WTC11 (cell line): ENCODE data around the gene INSL3.
A peak's percentile ranks its signal among the peaks of the same experiment; 100 is the strongest.

Experiments used
- ELF4 ChIP-seq: sonication (generic); formaldehyde crosslinking; IDR thresholded peaks from 2 replicates; pipeline ENCODE4 v1.8.1; 2022; ENCODE audit warnings: low read depth, mild to moderate bottlenecking, moderate library complexity, missing genetic modification reagents
- TEAD1 ChIP-seq: sonication (generic); formaldehyde crosslinking; IDR thresholded peaks from 2 replicates; pipeline ENCODE4 v1.8.0; 2022; ENCODE audit warnings: mild to moderate bottlenecking, missing genetic modification reagents
- TF ChIP-seq, protein P1 (sequence below): sonication (generic); formaldehyde crosslinking; IDR thresholded peaks from 2 replicates; pipeline ENCODE4 v1.8.1; 2022; ENCODE audit warnings: low read depth, mild to moderate bottlenecking, moderate library complexity, missing genetic modification reagents, borderline replicate concordance
- TF ChIP-seq, protein P2 (sequence below): sonication (generic); formaldehyde crosslinking; IDR thresholded peaks from 2 replicates; pipeline ENCODE4 v1.8.0; 2022; ENCODE audit warnings: mild to moderate bottlenecking, missing genetic modification reagents
- TF ChIP-seq, protein P3 (sequence below): sonication (generic); formaldehyde crosslinking; IDR thresholded peaks from 2 replicates; pipeline ENCODE4 v1.8.1; 2023; ENCODE audit warnings: mild to moderate bottlenecking, missing genetic modification reagents, moderate library complexity
- TF ChIP-seq, protein P4 (sequence below): sonication (generic); formaldehyde crosslinking; IDR thresholded peaks from 2 replicates; pipeline ENCODE4 v1.8.0; 2022; ENCODE audit warnings: mild to moderate bottlenecking, missing genetic modification reagents
- TF ChIP-seq, protein P5 (sequence below): fragments of 200-600 bp; IDR thresholded peaks from 2 replicates; pipeline ENCODE4 v1.8.0; 2022; ENCODE audit warnings: antibody characterized with exemption
- TF ChIP-seq, protein P6 (sequence below): sonication (generic); formaldehyde crosslinking; conservative IDR thresholded peaks from 2 replicates; pipeline ENCODE4 v1.8.1; 2022; ENCODE audit warnings: mild to moderate bottlenecking, missing genetic modification reagents
- TF ChIP-seq, protein P7 (sequence below): sonication (generic); formaldehyde crosslinking; IDR thresholded peaks from 2 replicates; pipeline ENCODE4 v1.8.0; 2023; ENCODE audit warnings: missing genetic modification reagents
- TF ChIP-seq, protein P8 (sequence below): sonication (generic); formaldehyde crosslinking; IDR thresholded peaks from 2 replicates; pipeline ENCODE4 v1.8.1; 2022; ENCODE audit warnings: mild to moderate bottlenecking, missing genetic modification reagents, moderate library complexity, borderline replicate concordance

DNA sequence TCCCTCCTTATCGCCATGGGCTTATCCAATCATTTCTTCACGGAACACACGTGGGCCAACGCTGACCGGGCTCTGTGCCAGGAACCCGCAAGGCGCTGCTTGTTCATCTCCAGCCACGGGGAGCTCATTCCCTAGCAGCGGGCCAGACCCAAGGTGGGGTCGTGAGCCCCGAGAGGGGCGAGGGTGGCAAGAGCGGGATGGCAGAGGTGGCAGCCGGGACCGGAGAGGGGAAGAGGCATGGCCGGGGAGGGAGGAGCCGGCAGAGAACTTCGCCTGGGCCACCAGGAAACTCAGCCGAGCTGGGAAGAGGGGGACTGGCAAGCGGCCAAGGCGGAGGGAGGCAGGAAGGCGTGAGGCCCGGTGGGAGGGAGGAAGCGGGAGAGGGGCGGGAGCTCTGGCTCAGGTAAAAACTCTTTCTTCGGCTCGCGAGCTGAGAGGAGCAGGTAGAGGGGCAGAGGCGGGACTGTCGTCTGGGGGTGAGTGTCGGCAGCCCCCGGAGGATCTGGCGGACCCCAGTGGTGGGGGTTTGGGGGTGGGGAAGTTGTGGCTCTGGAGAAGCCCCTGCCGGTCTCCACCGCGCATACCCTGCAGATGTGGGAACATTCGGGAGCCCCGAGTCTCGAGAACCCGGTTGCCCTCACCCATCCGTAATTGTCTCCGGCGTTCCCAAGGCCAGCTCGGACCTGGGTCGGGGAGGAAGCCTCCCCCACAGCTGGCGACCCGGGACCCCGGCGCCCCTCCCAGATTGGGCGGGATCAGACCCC, 26.4 kb downstream of the INSL3 start, which contains the start of gene B3GNT3:
- TF ChIP-seq, protein P1, sequence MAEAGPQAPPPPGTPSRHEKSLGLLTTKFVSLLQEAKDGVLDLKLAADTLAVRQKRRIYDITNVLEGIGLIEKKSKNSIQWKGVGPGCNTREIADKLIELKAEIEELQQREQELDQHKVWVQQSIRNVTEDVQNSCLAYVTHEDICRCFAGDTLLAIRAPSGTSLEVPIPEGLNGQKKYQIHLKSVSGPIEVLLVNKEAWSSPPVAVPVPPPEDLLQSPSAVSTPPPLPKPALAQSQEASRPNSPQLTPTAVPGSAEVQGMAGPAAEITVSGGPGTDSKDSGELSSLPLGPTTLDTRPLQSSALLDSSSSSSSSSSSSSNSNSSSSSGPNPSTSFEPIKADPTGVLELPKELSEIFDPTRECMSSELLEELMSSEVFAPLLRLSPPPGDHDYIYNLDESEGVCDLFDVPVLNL (CRISPR knock-in tag) = 0 out of 2 replicates have a peak, but pooled peaks have one; percentile 32
- TF ChIP-seq, protein P2, sequence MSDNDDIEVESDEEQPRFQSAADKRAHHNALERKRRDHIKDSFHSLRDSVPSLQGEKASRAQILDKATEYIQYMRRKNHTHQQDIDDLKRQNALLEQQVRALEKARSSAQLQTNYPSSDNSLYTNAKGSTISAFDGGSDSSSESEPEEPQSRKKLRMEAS (CRISPR knock-in tag) = no peak; the same call in 1 of the 2 replicates
- TF ChIP-seq, protein P3, sequence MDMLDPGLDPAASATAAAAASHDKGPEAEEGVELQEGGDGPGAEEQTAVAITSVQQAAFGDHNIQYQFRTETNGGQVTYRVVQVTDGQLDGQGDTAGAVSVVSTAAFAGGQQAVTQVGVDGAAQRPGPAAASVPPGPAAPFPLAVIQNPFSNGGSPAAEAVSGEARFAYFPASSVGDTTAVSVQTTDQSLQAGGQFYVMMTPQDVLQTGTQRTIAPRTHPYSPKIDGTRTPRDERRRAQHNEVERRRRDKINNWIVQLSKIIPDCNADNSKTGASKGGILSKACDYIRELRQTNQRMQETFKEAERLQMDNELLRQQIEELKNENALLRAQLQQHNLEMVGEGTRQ (CRISPR knock-in tag) = peak; percentile 20; the same call in 1 of the 2 replicates
- TF ChIP-seq, protein P4, sequence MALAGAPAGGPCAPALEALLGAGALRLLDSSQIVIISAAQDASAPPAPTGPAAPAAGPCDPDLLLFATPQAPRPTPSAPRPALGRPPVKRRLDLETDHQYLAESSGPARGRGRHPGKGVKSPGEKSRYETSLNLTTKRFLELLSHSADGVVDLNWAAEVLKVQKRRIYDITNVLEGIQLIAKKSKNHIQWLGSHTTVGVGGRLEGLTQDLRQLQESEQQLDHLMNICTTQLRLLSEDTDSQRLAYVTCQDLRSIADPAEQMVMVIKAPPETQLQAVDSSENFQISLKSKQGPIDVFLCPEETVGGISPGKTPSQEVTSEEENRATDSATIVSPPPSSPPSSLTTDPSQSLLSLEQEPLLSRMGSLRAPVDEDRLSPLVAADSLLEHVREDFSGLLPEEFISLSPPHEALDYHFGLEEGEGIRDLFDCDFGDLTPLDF (CRISPR knock-in tag) = no peak
- TF ChIP-seq, protein P5, sequence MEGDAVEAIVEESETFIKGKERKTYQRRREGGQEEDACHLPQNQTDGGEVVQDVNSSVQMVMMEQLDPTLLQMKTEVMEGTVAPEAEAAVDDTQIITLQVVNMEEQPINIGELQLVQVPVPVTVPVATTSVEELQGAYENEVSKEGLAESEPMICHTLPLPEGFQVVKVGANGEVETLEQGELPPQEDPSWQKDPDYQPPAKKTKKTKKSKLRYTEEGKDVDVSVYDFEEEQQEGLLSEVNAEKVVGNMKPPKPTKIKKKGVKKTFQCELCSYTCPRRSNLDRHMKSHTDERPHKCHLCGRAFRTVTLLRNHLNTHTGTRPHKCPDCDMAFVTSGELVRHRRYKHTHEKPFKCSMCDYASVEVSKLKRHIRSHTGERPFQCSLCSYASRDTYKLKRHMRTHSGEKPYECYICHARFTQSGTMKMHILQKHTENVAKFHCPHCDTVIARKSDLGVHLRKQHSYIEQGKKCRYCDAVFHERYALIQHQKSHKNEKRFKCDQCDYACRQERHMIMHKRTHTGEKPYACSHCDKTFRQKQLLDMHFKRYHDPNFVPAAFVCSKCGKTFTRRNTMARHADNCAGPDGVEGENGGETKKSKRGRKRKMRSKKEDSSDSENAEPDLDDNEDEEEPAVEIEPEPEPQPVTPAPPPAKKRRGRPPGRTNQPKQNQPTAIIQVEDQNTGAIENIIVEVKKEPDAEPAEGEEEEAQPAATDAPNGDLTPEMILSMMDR = no peak
- TF ChIP-seq ELF4 (CRISPR knock-in tag) (no peak), TEAD1 (CRISPR knock-in tag) (no peak)
- TF ChIP-seq, protein P6, sequence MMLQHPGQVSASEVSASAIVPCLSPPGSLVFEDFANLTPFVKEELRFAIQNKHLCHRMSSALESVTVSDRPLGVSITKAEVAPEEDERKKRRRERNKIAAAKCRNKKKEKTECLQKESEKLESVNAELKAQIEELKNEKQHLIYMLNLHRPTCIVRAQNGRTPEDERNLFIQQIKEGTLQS = no peak
- TF ChIP-seq, protein P7, sequence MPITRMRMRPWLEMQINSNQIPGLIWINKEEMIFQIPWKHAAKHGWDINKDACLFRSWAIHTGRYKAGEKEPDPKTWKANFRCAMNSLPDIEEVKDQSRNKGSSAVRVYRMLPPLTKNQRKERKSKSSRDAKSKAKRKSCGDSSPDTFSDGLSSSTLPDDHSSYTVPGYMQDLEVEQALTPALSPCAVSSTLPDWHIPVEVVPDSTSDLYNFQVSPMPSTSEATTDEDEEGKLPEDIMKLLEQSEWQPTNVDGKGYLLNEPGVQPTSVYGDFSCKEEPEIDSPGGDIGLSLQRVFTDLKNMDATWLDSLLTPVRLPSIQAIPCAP (CRISPR knock-in tag) = no peak
- TF ChIP-seq, protein P8, sequence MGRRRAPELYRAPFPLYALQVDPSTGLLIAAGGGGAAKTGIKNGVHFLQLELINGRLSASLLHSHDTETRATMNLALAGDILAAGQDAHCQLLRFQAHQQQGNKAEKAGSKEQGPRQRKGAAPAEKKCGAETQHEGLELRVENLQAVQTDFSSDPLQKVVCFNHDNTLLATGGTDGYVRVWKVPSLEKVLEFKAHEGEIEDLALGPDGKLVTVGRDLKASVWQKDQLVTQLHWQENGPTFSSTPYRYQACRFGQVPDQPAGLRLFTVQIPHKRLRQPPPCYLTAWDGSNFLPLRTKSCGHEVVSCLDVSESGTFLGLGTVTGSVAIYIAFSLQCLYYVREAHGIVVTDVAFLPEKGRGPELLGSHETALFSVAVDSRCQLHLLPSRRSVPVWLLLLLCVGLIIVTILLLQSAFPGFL (CRISPR knock-in tag) = no peak
